H9 (cell line): ENCODE measurements around the gene LMOD1. TPM values are rescaled to one million over a fixed set of nuclear protein-coding genes. Genes with fewer than 3 reads are reported as not detected.
"Not testable (repeated sequence)": the region's sequence is repeated elsewhere in the genome, so short reads cannot be mapped to it uniquely, and the experiment has no call there.

Source experiments
- DNase-seq: peaks from one replicate; pipeline ENCODE4 v3.0.0-alpha.2; 2017
- H2AFZ ChIP-seq: one replicate; pipeline ENCODE4 v1.6.1; 2013; ENCODE audit warnings: mild to moderate bottlenecking, low read length, control low read depth, moderate library complexity
- H2AK5ac ChIP-seq: 2 replicates; pipeline ENCODE4 v1.6.1; 2013; ENCODE audit warnings: low read length, control low read depth, mixed read lengths; ENCODE audit not compliant: insufficient read length
- H2BK120ac ChIP-seq: one replicate; pipeline ENCODE4 v1.6.1; 2013; ENCODE audit warnings: low read depth, mild to moderate bottlenecking, low read length, control low read depth, inconsistent platforms; ENCODE audit not compliant: poor library complexity, severe bottlenecking
- H2BK12ac ChIP-seq: 2 replicates; pipeline ENCODE4 v1.6.1; 2013; ENCODE audit warnings: low read length, control low read depth, mixed read lengths, low read depth; ENCODE audit not compliant: insufficient read length
- H2BK15ac ChIP-seq: 2 replicates; pipeline ENCODE4 v1.6.1; 2013; ENCODE audit warnings: low read depth, low read length, control low read depth
- H2BK20ac ChIP-seq: one replicate; pipeline ENCODE4 v1.6.1; 2013; ENCODE audit warnings: low read depth, mild to moderate bottlenecking, low read length, control low read depth, inconsistent platforms; ENCODE audit not compliant: poor library complexity, severe bottlenecking
- H2BK5ac ChIP-seq: 2 replicates; pipeline ENCODE4 v1.6.1; 2013; ENCODE audit warnings: low read length, control low read depth, mixed read lengths; ENCODE audit not compliant: insufficient read length
- H3K14ac ChIP-seq: 2 replicates; pipeline ENCODE4 v1.6.1; 2013; ENCODE audit warnings: low read length, control low read depth; ENCODE audit not compliant: insufficient read depth
- H3K18ac ChIP-seq: 2 replicates; pipeline ENCODE4 v1.6.1; 2013; ENCODE audit warnings: low read depth, mild to moderate bottlenecking, mixed read lengths, low read length, control low read depth; ENCODE audit not compliant: insufficient read length
- H3K23ac ChIP-seq: 2 replicates; pipeline ENCODE4 v1.6.1; 2013; ENCODE audit warnings: low read length, control low read depth, mixed read lengths, low read depth; ENCODE audit not compliant: insufficient read length
- H3K23me2 ChIP-seq: 2 replicates; pipeline ENCODE4 v1.6.1; 2013; ENCODE audit warnings: low read depth, mild to moderate bottlenecking, mixed read lengths, low read length, control low read depth; ENCODE audit not compliant: insufficient read length, poor library complexity, severe bottlenecking
- H3K27ac ChIP-seq: 2 replicates; pipeline ENCODE4 v1.5.1; 2013; ENCODE audit warnings: low read length, control low read depth, mixed read lengths, low read depth; ENCODE audit not compliant: insufficient read length
- H3K27me3 ChIP-seq: 2 replicates; pipeline ENCODE4 v1.6.1; 2013; ENCODE audit warnings: low read length, control low read depth, inconsistent platforms; ENCODE audit not compliant: insufficient read depth
- H3K4ac ChIP-seq: 2 replicates; pipeline ENCODE4 v1.6.1; 2013; ENCODE audit warnings: low read depth, mild to moderate bottlenecking, control low read depth, inconsistent platforms, low read length, moderate library complexity
- H3K4me1 ChIP-seq: 2 replicates; pipeline ENCODE4 v1.6.1; 2013; ENCODE audit warnings: low read length, control low read depth, inconsistent platforms; ENCODE audit not compliant: insufficient read depth
- H3K4me2 ChIP-seq: 2 replicates; pipeline ENCODE4 v1.6.1; 2013; ENCODE audit warnings: low read length, control low read depth, mixed read lengths; ENCODE audit not compliant: insufficient read length, insufficient read depth
- H3K56ac ChIP-seq: 2 replicates; pipeline ENCODE4 v1.6.1; 2013; ENCODE audit warnings: low read depth, mild to moderate bottlenecking, mixed read lengths, low read length, control low read depth; ENCODE audit not compliant: insufficient read length
- H3K79me1 ChIP-seq: 2 replicates; pipeline ENCODE4 v1.6.1; 2013; ENCODE audit warnings: low read depth, mild to moderate bottlenecking, moderate library complexity, low read length, control low read depth, inconsistent platforms; ENCODE audit not compliant: insufficient read depth, poor library complexity, severe bottlenecking
- H3K79me2 ChIP-seq: 2 replicates; pipeline ENCODE4 v1.6.1; 2013; ENCODE audit warnings: low read length, control low read depth, inconsistent platforms; ENCODE audit not compliant: insufficient read depth
- H3K9ac ChIP-seq: 2 replicates; pipeline ENCODE4 v1.6.1; 2013; ENCODE audit warnings: low read length, control low read depth, mixed read lengths; ENCODE audit not compliant: insufficient read length; ENCODE audit errors: extremely low read depth
- H3K9me3 ChIP-seq: one replicate; pipeline ENCODE4 v1.6.1; 2013; ENCODE audit warnings: low read depth, low read length, inconsistent platforms; ENCODE audit not compliant: control insufficient read depth
- H3T11ph ChIP-seq: one replicate; pipeline ENCODE4 v1.6.1; 2013; ENCODE audit warnings: mild to moderate bottlenecking, low read length, control low read depth, inconsistent platforms
- H4K20me1 ChIP-seq: one replicate; pipeline ENCODE4 v1.6.1; 2013; ENCODE audit not compliant: control insufficient read depth, insufficient read length, insufficient read depth
- H4K5ac ChIP-seq: 2 replicates; pipeline ENCODE4 v1.6.1; 2013; ENCODE audit warnings: low read depth, mild to moderate bottlenecking, mixed read lengths, low read length, control low read depth; ENCODE audit not compliant: insufficient read length
- H4K8ac ChIP-seq: replicated peaks from 2 replicates; pipeline ENCODE4 v1.6.1; 2013; ENCODE audit warnings: low read length, control low read depth, mixed read lengths, low read depth; ENCODE audit not compliant: insufficient read length
- H4K91ac ChIP-seq: 2 replicates; pipeline ENCODE4 v1.6.1; 2013; ENCODE audit warnings: low read depth, mild to moderate bottlenecking, moderate library complexity, mixed read lengths, low read length, control low read depth; ENCODE audit not compliant: insufficient read length
- H3K27ac Mint-ChIP-seq, 3 experiments: 2 replicates in 2 of 3; 3 replicates in 1 of 3; pipeline ENCODE4 v1.8.0; 2020 to 2021; ENCODE audit warnings: mixed read lengths in 3 of 3, mild to moderate bottlenecking in 1 of 3, moderate library complexity in 1 of 3
- H3K27me3 Mint-ChIP-seq: 2 replicates; pipeline ENCODE4 v1.8.0; 2021; ENCODE audit warnings: low read depth, mild to moderate bottlenecking, moderate library complexity, mixed read lengths
- H3K36me3 Mint-ChIP-seq, 3 experiments: 2 replicates in 2 of 3; 3 replicates in 1 of 3; pipeline ENCODE4 v1.8.0; 2020 to 2021; ENCODE audit warnings: low read depth in 3 of 3, mixed read lengths in 3 of 3; ENCODE audit not compliant: insufficient read depth in 1 of 3
- H3K4me1 Mint-ChIP-seq, 2 experiments: 2 replicates each; pipeline ENCODE4 v1.8.0; 2020; ENCODE audit warnings: mixed read lengths in 2 of 2
- H3K4me3 Mint-ChIP-seq, 2 experiments: 2 replicates in 1 of 2; 3 replicates in 1 of 2; pipeline ENCODE4 v1.8.0; 2020 to 2021; ENCODE audit warnings: mild to moderate bottlenecking in 2 of 2, mixed read lengths in 2 of 2, moderate library complexity in 1 of 2
- H3K9me3 Mint-ChIP-seq, 2 experiments: 2 replicates in 1 of 2; 3 replicates in 1 of 2; pipeline ENCODE4 v1.8.0; 2020; ENCODE audit warnings: mild to moderate bottlenecking in 2 of 2, mixed read lengths in 2 of 2, moderate library complexity in 1 of 2
- WGBS: extraction: QIAGEN DNeasy Blood & Tissue Kit; methylation state at CpG from one replicate; pipeline ENCODE4 v1.1.7; 2013; ENCODE audit warnings: missing lambda C conversion rate, low lambda C conversion rate, mixed read lengths; ENCODE audit not compliant: insufficient read length; ENCODE audit errors: extremely low coverage; 5-methylcytosine and 5-hydroxymethylcytosine counted together
- total RNA-seq: library from RNA; stranded (reverse); gene quantifications from 2 replicates; pipeline ENCODE4 v1.2.1, GENCODE V29; 2021
- TF ChIP-seq, protein P1 (sequence below): fragments of 200-600 bp; sonication (generic); conservative IDR thresholded peaks from 3 replicates; pipeline ENCODE4 v1.8.0; 2021; ENCODE audit warnings: antibody characterized with exemption, mild to moderate bottlenecking

LMOD1 gene
- total RNA-seq, 1 experiment from 2014 or later: 0.31 TPM

DNA sequence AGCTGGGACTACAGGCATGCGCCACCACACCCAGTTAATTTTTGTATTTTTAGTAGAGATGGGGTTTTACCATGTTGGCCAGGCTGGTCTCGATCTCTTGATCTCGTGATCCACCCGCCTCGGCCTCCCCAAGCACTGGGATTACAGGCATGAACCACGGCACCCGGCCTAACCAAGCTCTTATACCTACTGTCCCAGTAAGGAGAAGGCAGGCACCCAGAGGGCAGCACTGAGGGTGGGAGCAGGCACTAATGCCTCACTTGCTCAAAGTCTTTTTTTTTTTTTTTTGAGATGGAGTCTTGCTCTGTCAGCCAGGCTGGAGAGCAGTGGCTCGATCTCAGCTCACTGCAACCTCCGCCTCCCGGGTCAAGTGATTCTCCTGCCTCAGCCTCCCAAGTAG, 6.0 kb downstream of the LMOD1 start:
- not testable (repeated sequence) for H2BK12ac ChIP-seq, H4K20me1 ChIP-seq, H3K14ac ChIP-seq, H3K27me3 Mint-ChIP-seq, H3K23me2 ChIP-seq, H3K9me3 ChIP-seq, H3K27ac Mint-ChIP-seq, H3K79me1 ChIP-seq, H3K4me1 ChIP-seq, H2AFZ ChIP-seq, H3K9ac ChIP-seq, H3K56ac ChIP-seq, H2BK5ac ChIP-seq, H3K4ac ChIP-seq, H4K91ac ChIP-seq, H3K9me3 Mint-ChIP-seq, H4K8ac ChIP-seq, H3T11ph ChIP-seq, H3K4me3 Mint-ChIP-seq, H4K5ac ChIP-seq, H3K23ac ChIP-seq, H3K18ac ChIP-seq, H3K27me3 ChIP-seq, H2BK120ac ChIP-seq, H3K27ac ChIP-seq, H3K4me2 ChIP-seq, H2BK20ac ChIP-seq, H3K36me3 Mint-ChIP-seq, H2BK15ac ChIP-seq, H3K79me2 ChIP-seq, H2AK5ac ChIP-seq
- TF ChIP-seq, protein P1, sequence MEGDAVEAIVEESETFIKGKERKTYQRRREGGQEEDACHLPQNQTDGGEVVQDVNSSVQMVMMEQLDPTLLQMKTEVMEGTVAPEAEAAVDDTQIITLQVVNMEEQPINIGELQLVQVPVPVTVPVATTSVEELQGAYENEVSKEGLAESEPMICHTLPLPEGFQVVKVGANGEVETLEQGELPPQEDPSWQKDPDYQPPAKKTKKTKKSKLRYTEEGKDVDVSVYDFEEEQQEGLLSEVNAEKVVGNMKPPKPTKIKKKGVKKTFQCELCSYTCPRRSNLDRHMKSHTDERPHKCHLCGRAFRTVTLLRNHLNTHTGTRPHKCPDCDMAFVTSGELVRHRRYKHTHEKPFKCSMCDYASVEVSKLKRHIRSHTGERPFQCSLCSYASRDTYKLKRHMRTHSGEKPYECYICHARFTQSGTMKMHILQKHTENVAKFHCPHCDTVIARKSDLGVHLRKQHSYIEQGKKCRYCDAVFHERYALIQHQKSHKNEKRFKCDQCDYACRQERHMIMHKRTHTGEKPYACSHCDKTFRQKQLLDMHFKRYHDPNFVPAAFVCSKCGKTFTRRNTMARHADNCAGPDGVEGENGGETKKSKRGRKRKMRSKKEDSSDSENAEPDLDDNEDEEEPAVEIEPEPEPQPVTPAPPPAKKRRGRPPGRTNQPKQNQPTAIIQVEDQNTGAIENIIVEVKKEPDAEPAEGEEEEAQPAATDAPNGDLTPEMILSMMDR: 0 out of 3 replicates have a peak, but pooled peaks have one; percentile 21
- no CpG with 5 or more reads among the region's 10 CpGs for WGBS
- peak; percentile 53 for DNase-seq
- H3K4me1 Mint-ChIP-seq: peaks cover 12 to 31% of the 10 kb centered on the region in 2 experiments
